ENCODE measurements around the gene NARF. TPM values are rescaled to one million over a fixed set of nuclear protein-coding genes. Genes with fewer than 3 reads are reported as not detected.

NARF gene
- total RNA-seq, 2 donors from 2014 or later, result 217 to 295 TPM

GRCh38 chr17:82438401-82439193 lies 19.9 kb upstream of the NARF start:
- Mint-ChIP-seq H3K27me3 (no peaks in the 10 kb centered on the region), H3K4me3 (no peak overlapping the region), H3K4me1 (ENCODE audit: low read depth in 2 of 2) (peaks cover 5 to 17% of the 10 kb centered on the region in 2 donors), H3K36me3 (no peaks in the 10 kb centered on the region), H3K9me3 (no peaks in the 10 kb centered on the region), H3K27ac (no peak overlapping the region)
- DNase-seq (ENCODE audit: low spot score) (no peak), ATAC-seq (no peak)

- Mint-ChIP-seq H3K27ac (no peak overlapping the region), H3K9me3 (no peaks in the 10 kb centered on the region), H3K27me3 (no peaks in the 10 kb centered on the region), H3K36me3 (no peaks in the 10 kb centered on the region), H3K4me1 (ENCODE audit: low read depth in 2 of 2) (peaks cover 0 to 13% of the 10 kb centered on the region in 2 donors), H3K4me3 (no peak overlapping the region)
- no peak for DNase-seq (ENCODE audit: low spot score)
- ATAC-seq, result no peak
Observed at GRCh38 chr17:82439194-82439828, 19.2 kb upstream of the NARF start.

GRCh38 chr17:82439829-82440365 lies 18.6 kb upstream of the NARF start:
- H3K27ac Mint-ChIP-seq, result no peak overlapping the region

GRCh38 chr17:82440469-82440981 lies 18.0 kb upstream of the NARF start:
- peaks cover 0 to 10% of the 10 kb centered on the region in 2 donors for H3K4me1 Mint-ChIP-seq (ENCODE audit: low read depth in 2 of 2)
- H3K4me3 Mint-ChIP-seq, result no peak overlapping the region
- H3K36me3 Mint-ChIP-seq, result no peaks in the 10 kb centered on the region
- H3K27me3 Mint-ChIP-seq, result no peaks in the 10 kb centered on the region
- no peaks in the 10 kb centered on the region for H3K9me3 Mint-ChIP-seq
- DNase-seq (ENCODE audit: low spot score), result no peak
- ATAC-seq, result no peak
- no peak overlapping the region for H3K27ac Mint-ChIP-seq

More at GRCh38 chr17:82439829-82440365, 18.6 kb upstream of the NARF start:
- H3K36me3 Mint-ChIP-seq, result no peaks in the 10 kb centered on the region
- ATAC-seq (no peak), DNase-seq (ENCODE audit: low spot score) (no peak)
- peaks cover 0 to 13% of the 10 kb centered on the region in 2 donors for H3K4me1 Mint-ChIP-seq (ENCODE audit: low read depth in 2 of 2)
- H3K4me3 Mint-ChIP-seq, result no peak overlapping the region
- H3K9me3 Mint-ChIP-seq, result no peaks in the 10 kb centered on the region
- H3K27me3 Mint-ChIP-seq, result no peaks in the 10 kb centered on the region

- DNase-seq (ENCODE audit: low spot score) (no peak), ATAC-seq (no peak)
- Mint-ChIP-seq H3K36me3 (no peaks in the 10 kb centered on the region), H3K4me3 (no peak overlapping the region), H3K4me1 (ENCODE audit: low read depth in 2 of 2) (peaks cover 0 to 15% of the 10 kb centered on the region in 2 donors), H3K9me3 (no peaks in the 10 kb centered on the region), H3K27ac (no peak overlapping the region), H3K27me3 (no peaks in the 10 kb centered on the region)
Observed at GRCh38 chr17:82440991-82441627, 17.4 kb upstream of the NARF start.

- Mint-ChIP-seq H3K4me1 (ENCODE audit: low read depth in 2 of 2) (peaks cover 0 to 18% of the 10 kb centered on the region in 2 donors), H3K27me3 (no peaks in the 10 kb centered on the region), H3K27ac (no peak overlapping the region), H3K9me3 (no peaks in the 10 kb centered on the region), H3K36me3 (no peaks in the 10 kb centered on the region), H3K4me3 (no peak overlapping the region)
- no peak for ATAC-seq
- no peak for DNase-seq (ENCODE audit: low spot score)
Observed at GRCh38 chr17:82441691-82442487, 16.7 kb upstream of the NARF start.

- Mint-ChIP-seq H3K36me3 (no peaks in the 10 kb centered on the region), H3K4me1 (ENCODE audit: low read depth in 2 of 2) (peaks cover 4 to 19% of the 10 kb centered on the region in 2 donors), H3K27ac (no peak overlapping the region), H3K9me3 (no peaks in the 10 kb centered on the region), H3K4me3 (no peak overlapping the region), H3K27me3 (no peaks in the 10 kb centered on the region)
- DNase-seq (ENCODE audit: low spot score) (no peak), ATAC-seq (no peak)
Observed at GRCh38 chr17:82442643-82443464, 15.7 kb upstream of the NARF start.

GRCh38 chr17:82443465-82444283 lies 14.9 kb upstream of the NARF start:
- no peak for DNase-seq (ENCODE audit: low spot score)
- no peak overlapping the region for H3K4me3 Mint-ChIP-seq
- H3K27ac Mint-ChIP-seq, result no peak overlapping the region
- H3K4me1 Mint-ChIP-seq (ENCODE audit: low read depth in 2 of 2), result peaks cover 6 to 21% of the 10 kb centered on the region in 2 donors
- no peaks in the 10 kb centered on the region for H3K36me3 Mint-ChIP-seq
- H3K9me3 Mint-ChIP-seq, result no peaks in the 10 kb centered on the region
- H3K27me3 Mint-ChIP-seq, result no peaks in the 10 kb centered on the region
- no peak for ATAC-seq

GRCh38 chr17:82444284-82444893 lies 14.2 kb upstream of the NARF start:
- no peak overlapping the region for H3K27ac Mint-ChIP-seq
- H3K27me3 Mint-ChIP-seq, result no peaks in the 10 kb centered on the region
- H3K36me3 Mint-ChIP-seq, result no peaks in the 10 kb centered on the region
- DNase-seq (ENCODE audit: low spot score), result no peak
- H3K4me1 Mint-ChIP-seq (ENCODE audit: low read depth in 2 of 2), result peaks cover 7 to 21% of the 10 kb centered on the region in 2 donors
- H3K4me3 Mint-ChIP-seq, result no peak overlapping the region
- no peak for ATAC-seq
- H3K9me3 Mint-ChIP-seq, result no peaks in the 10 kb centered on the region

- DNase-seq (ENCODE audit: low spot score) (no peak), ATAC-seq (no peak)
- Mint-ChIP-seq H3K27me3 (no peaks in the 10 kb centered on the region), H3K4me1 (ENCODE audit: low read depth in 2 of 2) (peaks cover 12 to 27% of the 10 kb centered on the region in 2 donors), H3K9me3 (no peaks in the 10 kb centered on the region), H3K36me3 (no peaks in the 10 kb centered on the region), H3K4me3 (no peak overlapping the region), H3K27ac (no peak overlapping the region)
Observed at GRCh38 chr17:82444941-82445521, 13.5 kb upstream of the NARF start.

GRCh38 chr17:82445542-82445941 lies 13.0 kb upstream of the NARF start:
- Mint-ChIP-seq H3K36me3 (no peaks in the 10 kb centered on the region), H3K4me1 (ENCODE audit: low read depth in 2 of 2) (peaks cover 12 to 24% of the 10 kb centered on the region in 2 donors), H3K27me3 (no peaks in the 10 kb centered on the region), H3K4me3 (no peak overlapping the region), H3K27ac (peak overlapping the region; percentile 35 to 50), H3K9me3 (no peaks in the 10 kb centered on the region)
- no peak for ATAC-seq
- no peak for DNase-seq (ENCODE audit: low spot score)
